ENCODE results near the gene FCMR.

FCMR gene

GRCh38 chr1:206921772-206922265, at the start of gene FCMR:
Gene FCMR (minus strand): TSS chr1:206921941. CDS start chr1:206921854, 87 bp downstream.
- DNase-seq (ENCODE audit: low read depth, low spot score): no peak

GRCh38 chr1:206971029-206971655, 49.4 kb upstream of the FCMR start:
- DNase-seq (ENCODE audit: low read depth, low spot score): no peak

- no peak for DNase-seq (ENCODE audit: low read depth, low spot score)
These were observed 48.7 kb upstream of the FCMR start, which contains the start of gene FCAMR for GRCh38 chr1:206970446-206970845. Gene FCAMR (minus strand): TSS chr1:206970460. CDS start chr1:206970125, 335 bp downstream.

GRCh38 chr1:206969090-206969489, 47.3 kb upstream of the FCMR start:
- DNase-seq (ENCODE audit: low read depth, low spot score): no peak

- no peak for DNase-seq (ENCODE audit: low read depth, low spot score)
These were observed 45.5 kb upstream of the FCMR start for GRCh38 chr1:206967096-206967849.

GRCh38 chr1:206965781-206966180, 44.0 kb upstream of the FCMR start:
- no peak for DNase-seq (ENCODE audit: low read depth, low spot score)

GRCh38 chr1:206963740-206964139, 42.0 kb upstream of the FCMR start:
- DNase-seq (ENCODE audit: low read depth, low spot score): no peak

- no peak for DNase-seq (ENCODE audit: low read depth, low spot score)
These were observed 41.5 kb upstream of the FCMR start for GRCh38 chr1:206963119-206963712.

- DNase-seq (ENCODE audit: low read depth, low spot score): no peak
These were observed 40.5 kb upstream of the FCMR start for GRCh38 chr1:206962272-206962671.

- DNase-seq (ENCODE audit: low read depth, low spot score): no peak
These were observed 39.9 kb upstream of the FCMR start for GRCh38 chr1:206961668-206962067.

GRCh38 chr1:206960676-206961386, 39.1 kb upstream of the FCMR start:
- no peak for DNase-seq (ENCODE audit: low read depth, low spot score)

- DNase-seq (ENCODE audit: low read depth, low spot score): no peak
These were observed 36.4 kb upstream of the FCMR start for GRCh38 chr1:206958144-206958543.

GRCh38 chr1:206957639-206958038, 35.9 kb upstream of the FCMR start:
- no peak for DNase-seq (ENCODE audit: low read depth, low spot score)

- no peak for DNase-seq (ENCODE audit: low read depth, low spot score)
These were observed 34.0 kb upstream of the FCMR start for GRCh38 chr1:206955476-206956451.

GRCh38 chr1:206954459-206955342, 33.0 kb upstream of the FCMR start:
- no peak for DNase-seq (ENCODE audit: low read depth, low spot score)

GRCh38 chr1:206953626-206954025, 31.9 kb upstream of the FCMR start:
- no peak for DNase-seq (ENCODE audit: low read depth, low spot score)

- no peak for DNase-seq (ENCODE audit: low read depth, low spot score)
These were observed 31.4 kb upstream of the FCMR start for GRCh38 chr1:206953126-206953525.

- no peak for DNase-seq (ENCODE audit: low read depth, low spot score)
These were observed 30.4 kb upstream of the FCMR start for GRCh38 chr1:206952171-206952570.

- DNase-seq (ENCODE audit: low read depth, low spot score): no peak
These were observed 29.8 kb upstream of the FCMR start for GRCh38 chr1:206951318-206952100.
